Psoas muscle (tissue), 8 donors: Measurements from ENCODE around the gene VPREB1. TPM values are rescaled to one million over a fixed set of nuclear protein-coding genes. Genes with fewer than 3 reads are reported as not detected.

Source experiments
- ATAC-seq, 4 donors: fragments of 200-7000 bp; cut with Tn5 transposase; one replicate each; pipeline ENCODE4 v1.9.1; 2020; ENCODE audit warnings: moderate library complexity in 3 of 4, mild to moderate bottlenecking in 2 of 4
- DNase-seq, 2 donors: peaks; one replicate each; pipeline ENCODE4 v3.0.0-alpha.2; 2020
- H3K27ac ChIP-seq: fragments of 200-600 bp; one replicate; pipeline ENCODE4 v1.8.0; 2022
- H3K27me3 ChIP-seq, 3 donors: fragments of 200-600 bp in 1 of 3; one replicate each; pipeline versions ENCODE4 v1.6.1 to v1.8.0; 2013 to 2022; ENCODE audit warnings: low read length in 2 of 3, mild to moderate bottlenecking in 2 of 3, moderate library complexity in 1 of 3; ENCODE audit not compliant: insufficient read depth in 3 of 3
- H3K36me3 ChIP-seq, 2 donors: fragments of 200-600 bp in 1 of 2; one replicate each; pipeline versions ENCODE4 v1.6.1 to v1.8.0; 2013 to 2022; ENCODE audit warnings: low read depth in 1 of 2, mild to moderate bottlenecking in 1 of 2, moderate library complexity in 1 of 2; ENCODE audit not compliant: insufficient read depth in 1 of 2
- H3K4me1 ChIP-seq: fragments of 200-600 bp; one replicate; pipeline ENCODE4 v1.8.0; 2022
- H3K4me3 ChIP-seq: fragments of 200-600 bp; one replicate; pipeline ENCODE4 v1.8.0; 2022; ENCODE audit warnings: mild to moderate bottlenecking
- H3K9me3 ChIP-seq: fragments of 200-600 bp; one replicate; pipeline ENCODE4 v1.8.0; 2022
- WGBS, 3 donors: extraction: QIAGEN DNeasy Blood & Tissue Kit; methylation state at CpG; one replicate each; pipeline versions ENCODE4 v1.1.6 to v1.1.7; 2013; 5-methylcytosine and 5-hydroxymethylcytosine counted together
- intact Hi-C, 2 donors: fragments of 100-400 bp; cut with DNase I; formaldehyde crosslinking; loops; one replicate each; pipeline versions ENCODE4 v1.11.0 to v1.14.2; 2022
- polyA plus RNA-seq, 3 donors: library from polyadenylated mRNA; stranded (reverse); fragments of 200-250 nt; gene quantifications; one replicate each; pipeline ENCODE4 v1.2.3, GENCODE V29; 2013
- total RNA-seq, 4 donors: library from RNA; stranded (reverse); fragmentation: NEBNext Ultra II Directional in 2 of 4; extraction: Animal tissue kit (Norgen Biotek cat#: 25700) in 2 of 4; gene quantifications; one replicate each; pipeline versions ENCODE4 v1.2.1 to v1.2.4, GENCODE V29; 2021 to 2023
- TF ChIP-seq, protein P1 (sequence below): fragments of 200-600 bp; IDR thresholded peaks from one replicate; pipeline ENCODE4 v1.8.0; 2022; ENCODE audit warnings: antibody characterized with exemption
- donor health status: healthy with polysubstance abuse.
- donor health status: DM: no; HTN: no; CAD: no; lungs with moderate emphysema.
- donor health status: Bipolar disorder and iron deficiency.
- donor health status: healthy.
- donor health status: DM: yes; HTN: yes; CAD: no.
- donor health status: DM: no; HTN: no; CAD: no.
- donor health status: DM: no; HTN: no; CAD: no.
- donor health status: DM: yes; HTN: yes; CAD: no.

The VPREB1 gene
- total and polyA plus RNA-seq, 7 donors = not detected

DNA sequence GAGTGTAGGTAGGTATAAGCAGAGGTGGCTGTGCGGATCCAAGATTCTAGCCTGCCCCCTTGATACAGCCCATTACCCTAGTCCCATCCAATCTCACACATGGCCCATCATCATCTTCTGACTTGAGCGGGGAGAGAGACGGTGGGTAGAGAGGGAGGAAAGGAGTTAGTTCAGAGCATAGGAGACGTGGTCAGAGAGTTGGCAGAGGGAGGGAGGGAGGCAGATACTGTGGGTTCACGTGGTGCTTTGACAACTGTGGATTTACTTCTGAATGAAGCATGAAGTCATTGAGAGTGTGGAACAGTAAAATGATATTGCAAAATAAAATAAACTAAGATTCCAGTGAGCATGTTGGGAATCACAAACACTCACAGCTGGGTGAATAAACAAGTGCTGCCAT, 31.4 kb upstream of the VPREB1 start:
- ATAC-seq (no peak), DNase-seq (no peak)
- Histone ChIP-seq H3K27ac (no peak overlapping the region), H3K9me3 (no peaks in the 10 kb centered on the region), H3K4me1 (no peaks in the 10 kb centered on the region), H3K4me3 (no peak overlapping the region), H3K27me3 (peaks cover 0 to 20% (median 0%) of the 10 kb centered on the region in 3 donors), H3K36me3 (no peaks in the 10 kb centered on the region)
- intact Hi-C loops = no loop called here
- TF ChIP-seq, protein P1, sequence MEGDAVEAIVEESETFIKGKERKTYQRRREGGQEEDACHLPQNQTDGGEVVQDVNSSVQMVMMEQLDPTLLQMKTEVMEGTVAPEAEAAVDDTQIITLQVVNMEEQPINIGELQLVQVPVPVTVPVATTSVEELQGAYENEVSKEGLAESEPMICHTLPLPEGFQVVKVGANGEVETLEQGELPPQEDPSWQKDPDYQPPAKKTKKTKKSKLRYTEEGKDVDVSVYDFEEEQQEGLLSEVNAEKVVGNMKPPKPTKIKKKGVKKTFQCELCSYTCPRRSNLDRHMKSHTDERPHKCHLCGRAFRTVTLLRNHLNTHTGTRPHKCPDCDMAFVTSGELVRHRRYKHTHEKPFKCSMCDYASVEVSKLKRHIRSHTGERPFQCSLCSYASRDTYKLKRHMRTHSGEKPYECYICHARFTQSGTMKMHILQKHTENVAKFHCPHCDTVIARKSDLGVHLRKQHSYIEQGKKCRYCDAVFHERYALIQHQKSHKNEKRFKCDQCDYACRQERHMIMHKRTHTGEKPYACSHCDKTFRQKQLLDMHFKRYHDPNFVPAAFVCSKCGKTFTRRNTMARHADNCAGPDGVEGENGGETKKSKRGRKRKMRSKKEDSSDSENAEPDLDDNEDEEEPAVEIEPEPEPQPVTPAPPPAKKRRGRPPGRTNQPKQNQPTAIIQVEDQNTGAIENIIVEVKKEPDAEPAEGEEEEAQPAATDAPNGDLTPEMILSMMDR = no peak
- WGBS, 3 donors = 26 to 29% (median 27%) methylated on average over 5 of the region's 5 CpGs

DNA sequence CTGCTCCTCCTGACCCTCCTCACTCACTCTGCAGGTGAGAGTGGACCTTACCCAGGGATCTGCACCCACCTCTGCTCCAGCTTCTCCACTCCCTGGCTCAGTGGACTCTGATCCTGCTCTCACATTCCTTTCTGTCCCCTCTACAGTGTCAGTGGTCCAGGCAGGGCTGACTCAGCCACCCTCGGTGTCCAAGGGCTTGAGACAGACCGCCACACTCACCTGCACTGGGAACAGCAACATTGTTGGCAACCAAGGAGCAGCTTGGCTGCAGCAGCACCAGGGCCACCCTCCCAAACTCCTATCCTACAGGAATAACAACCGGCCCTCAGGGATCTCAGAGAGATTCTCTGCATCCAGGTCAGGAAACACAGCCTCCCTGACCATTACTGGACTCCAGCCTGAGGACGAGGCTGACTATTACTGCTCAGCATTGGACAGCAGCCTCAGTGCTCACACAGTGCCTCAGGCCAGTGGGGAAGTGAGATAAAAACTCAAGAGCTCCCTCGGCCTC, 29.7 kb upstream of the VPREB1 start:
- ATAC-seq = no peak
- TF ChIP-seq, protein P1 = no peak
- intact Hi-C loops = no loop called here
- Histone ChIP-seq H3K4me1 (no peaks in the 10 kb centered on the region), H3K27me3 (peaks cover 0 to 16% (median 0%) of the 10 kb centered on the region in 3 donors), H3K4me3 (no peak overlapping the region), H3K9me3 (no peaks in the 10 kb centered on the region), H3K36me3 (no peaks in the 10 kb centered on the region), H3K27ac (no peak overlapping the region)
- WGBS, 3 donors = 68 to 75% (median 69%) methylated on average over 5 of the region's 5 CpGs
- DNase-seq = no peak

DNA sequence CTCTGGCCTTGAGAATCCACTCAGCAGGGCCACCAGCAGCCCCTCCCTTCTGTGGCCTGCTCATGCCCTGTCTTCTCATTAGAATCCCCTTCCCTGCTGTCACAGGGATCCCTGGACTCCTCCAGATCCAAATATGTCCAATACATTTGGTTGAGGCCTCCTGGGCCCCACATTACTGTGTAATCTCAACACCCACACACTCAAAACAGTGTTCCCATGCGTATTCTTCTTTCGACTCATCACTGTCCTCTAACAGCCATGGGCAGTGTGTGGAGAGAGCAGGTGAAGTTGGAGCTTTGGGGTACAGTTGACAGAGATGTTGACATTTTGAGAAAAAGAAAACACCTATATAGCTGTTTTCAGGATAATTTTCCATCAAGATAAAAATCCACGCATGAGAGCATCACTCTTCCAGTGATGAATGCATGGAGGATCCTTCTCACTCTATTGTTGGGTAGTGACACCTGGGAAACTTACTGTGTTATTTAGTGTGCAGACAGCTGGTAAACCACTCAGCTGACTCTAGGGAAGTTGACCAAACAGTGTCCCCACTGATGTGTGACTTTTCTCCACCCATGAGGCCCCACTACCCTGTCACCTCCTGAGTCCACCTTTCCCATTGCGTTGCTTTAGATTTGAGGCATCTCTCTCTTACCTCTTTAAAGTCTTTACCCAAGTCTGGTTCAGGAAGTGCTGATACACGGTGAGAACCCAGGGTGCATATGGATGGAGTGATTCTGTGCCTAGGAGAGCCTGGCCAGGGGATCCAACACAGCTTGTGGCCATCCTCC, 28.7 kb upstream of the VPREB1 start:
- WGBS, 3 donors = 58 to 78% (median 72%) methylated on average over 5 of the region's 5 CpGs
- DNase-seq (no peak), ATAC-seq (no peak)
- Histone ChIP-seq H3K9me3 (no peaks in the 10 kb centered on the region), H3K27ac (no peak overlapping the region), H3K4me1 (no peaks in the 10 kb centered on the region), H3K36me3 (no peaks in the 10 kb centered on the region), H3K4me3 (no peak overlapping the region), H3K27me3 (peaks cover 0 to 6% (median 0%) of the 10 kb centered on the region in 3 donors)
- intact Hi-C loops = no loop called here
- TF ChIP-seq, protein P1 = no peak

DNA sequence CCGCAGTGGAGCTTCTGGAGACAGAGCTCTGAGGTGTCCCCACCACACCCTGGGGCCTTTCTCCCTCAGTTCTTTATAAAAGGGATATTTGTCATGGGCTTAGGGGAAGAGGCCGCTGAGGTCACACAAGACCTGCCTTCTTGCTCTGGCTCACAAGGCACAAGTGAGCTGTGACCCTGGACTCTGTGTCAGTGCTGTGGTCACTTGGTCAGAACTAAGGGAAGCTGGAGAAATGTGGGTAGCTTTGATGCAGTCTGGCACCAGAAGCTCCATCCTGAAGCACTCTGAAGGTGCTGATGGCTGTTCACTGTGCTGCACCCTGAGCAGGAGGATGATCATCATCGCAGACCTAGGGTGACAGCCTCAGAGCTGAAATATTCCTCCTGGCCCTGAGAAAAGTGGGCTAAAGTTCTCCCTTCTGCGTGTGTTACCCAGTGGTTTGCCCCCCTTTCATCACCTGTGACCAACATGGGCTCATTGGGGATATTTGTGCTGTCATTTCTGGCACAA, 28.1 kb upstream of the VPREB1 start:
- Histone ChIP-seq H3K27me3 (no peaks in the 10 kb centered on the region), H3K4me1 (no peaks in the 10 kb centered on the region), H3K27ac (no peak overlapping the region), H3K36me3 (no peaks in the 10 kb centered on the region), H3K4me3 (no peak overlapping the region), H3K9me3 (no peaks in the 10 kb centered on the region)
- TF ChIP-seq, protein P1 = no peak
- 72 to 82% (median 79%) methylated on average over 4 of the region's 4 CpGs for WGBS, 3 donors
- ATAC-seq (no peak), DNase-seq (no peak)
- intact Hi-C loops = no loop called here
